ENCODE data around the gene RGPD6.
"Not testable (repeated sequence)": the region's sequence is repeated elsewhere in the genome, so short reads cannot be mapped to it uniquely, and the experiment has no call there.

GRCh38 chr2:110576763-110577416 is at the start of gene RGPD6:
- TF ChIP-seq CTCF (conservative IDR thresholded peaks at IDR 0.05; ENCODE audit: low read length); EZH2phosphoT487 (IDR thresholded peaks at IDR 0.05; ENCODE audit: borderline replicate concordance, low read depth, low read length): not testable (repeated sequence)
